Epidermal melanocyte (primary cell): ENCODE data around the gene CXCR1.
"Not testable (repeated sequence)": the region's sequence is repeated elsewhere in the genome, so short reads cannot be mapped to it uniquely, and the experiment has no call there.

Source experiments
- DNase-seq: peaks from one replicate; pipeline ENCODE4 v3.0.0; 2011; ENCODE audit warnings: low spot score; ENCODE audit not compliant: insufficient read length

Gene CXCR1

DNA sequence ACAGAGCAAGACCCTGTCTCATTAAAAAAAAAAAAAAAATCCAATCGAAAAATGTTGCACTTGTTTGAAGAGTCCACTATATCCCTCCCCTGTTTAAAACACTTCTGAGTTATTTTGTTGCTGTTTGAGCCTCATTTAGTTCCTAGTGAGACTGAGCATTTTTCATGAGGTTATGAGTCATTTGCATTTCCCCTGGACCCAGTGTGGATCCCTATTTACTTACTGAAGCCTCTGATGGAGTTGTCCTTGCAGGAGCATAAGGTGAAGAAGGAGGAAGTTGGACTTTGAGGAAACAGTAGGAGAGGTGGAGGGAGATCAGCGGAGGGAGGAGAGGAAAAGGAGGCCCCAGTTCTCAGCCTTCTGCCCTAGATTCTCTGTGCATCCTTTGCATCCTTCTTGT, 5.1 kb downstream of the CXCR1 start:
- no peak for DNase-seq

DNA sequence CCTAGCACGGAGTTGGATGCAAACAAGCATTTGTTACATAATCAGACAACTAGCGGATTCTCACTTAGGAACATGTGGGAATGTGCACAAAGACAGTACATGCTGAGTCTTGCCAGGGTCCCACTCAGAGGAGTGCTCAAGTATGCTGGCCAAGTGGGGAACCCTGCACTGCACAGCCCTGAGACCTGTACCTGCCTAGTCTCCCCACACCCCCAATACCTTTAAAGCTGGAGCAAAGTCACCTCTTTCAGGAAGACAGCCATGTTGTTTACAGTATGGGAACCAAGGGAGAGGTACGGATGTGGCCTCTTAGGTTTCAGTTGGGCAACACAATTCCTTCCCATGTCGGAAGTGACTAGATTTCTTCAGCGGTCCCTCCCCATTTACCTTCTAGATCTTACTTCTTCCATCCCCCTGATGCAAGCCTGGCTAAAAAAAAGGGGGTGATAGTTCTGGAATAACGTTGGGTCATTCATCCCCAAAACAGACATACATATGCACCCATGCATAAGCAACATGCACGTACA, 10.7 kb downstream of the CXCR1 start:
- no peak for DNase-seq

DNA sequence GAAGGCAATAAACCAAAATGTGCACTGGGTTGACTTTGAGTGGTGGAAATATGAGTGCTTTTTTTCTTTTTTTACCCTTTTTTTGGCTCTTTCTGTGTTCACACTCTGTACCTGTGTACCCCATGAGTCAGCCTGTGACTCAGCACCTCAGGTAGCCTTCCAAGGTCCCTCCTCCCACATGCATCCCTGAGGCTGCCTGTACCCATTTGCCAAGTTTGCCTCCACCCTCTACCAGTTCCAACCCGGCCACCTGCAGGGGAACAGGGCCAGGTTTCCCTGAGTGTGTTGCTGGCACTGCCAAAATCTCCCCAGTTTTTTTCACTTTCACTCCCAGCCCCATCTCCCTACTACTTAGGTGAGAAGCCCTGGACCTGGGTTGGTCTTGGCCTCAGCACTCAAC, 14.0 kb downstream of the CXCR1 start:
- no peak for DNase-seq

- no peak for DNase-seq
These were observed 14.6 kb downstream of the CXCR1 start for GRCh38 chr2:218152172-218152571.

- DNase-seq = no peak
These were observed 16.8 kb downstream of the CXCR1 start for GRCh38 chr2:218149848-218150440.

DNA sequence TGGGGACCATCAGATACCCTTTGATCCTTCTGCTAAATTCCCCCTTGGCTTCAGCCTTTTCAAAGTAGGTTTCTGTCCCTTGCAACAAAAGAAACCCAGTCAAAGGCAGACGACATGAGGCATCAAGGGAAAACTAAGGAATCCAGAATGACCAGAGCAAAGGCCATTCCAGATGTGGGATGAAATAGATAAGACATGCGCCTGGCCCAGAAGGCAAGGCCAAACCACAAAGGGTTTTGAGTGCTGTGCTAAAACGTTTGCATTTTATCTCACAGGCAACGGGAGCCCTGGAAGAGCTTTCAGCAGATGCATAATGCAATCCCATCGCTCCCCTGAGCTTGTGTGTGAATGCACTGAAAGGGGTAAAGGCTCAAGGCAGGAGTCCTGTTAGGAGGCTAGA, 17.7 kb downstream of the CXCR1 start:
- DNase-seq = no peak

- no peak for DNase-seq
These were observed 20.7 kb downstream of the CXCR1 start for GRCh38 chr2:218146056-218146455.

- no peak for DNase-seq
These were observed 21.6 kb downstream of the CXCR1 start for GRCh38 chr2:218145124-218145523.

DNA sequence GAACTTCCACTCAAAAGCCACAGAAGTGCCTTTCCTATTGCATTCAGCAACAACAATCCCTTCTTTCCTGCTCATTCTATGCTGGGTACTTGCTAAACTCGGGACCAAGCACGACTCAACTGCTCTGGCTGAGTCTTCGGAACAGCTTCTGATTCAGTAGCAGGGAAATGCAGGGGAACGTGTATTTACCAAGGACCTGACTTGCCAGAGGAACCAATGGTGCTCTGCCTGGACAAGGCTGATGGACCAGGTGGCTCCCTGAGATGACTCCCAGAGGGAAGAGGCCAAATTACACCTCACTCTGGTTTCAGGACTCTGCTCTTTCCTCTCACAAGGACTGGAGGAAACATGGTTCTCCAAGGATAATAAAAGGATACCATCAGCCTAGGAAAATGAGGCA, 28.7 kb downstream of the CXCR1 start:
- DNase-seq = no peak

GRCh38 chr2:218137514-218137913, 29.2 kb downstream of the CXCR1 start:
- DNase-seq = no peak

DNA sequence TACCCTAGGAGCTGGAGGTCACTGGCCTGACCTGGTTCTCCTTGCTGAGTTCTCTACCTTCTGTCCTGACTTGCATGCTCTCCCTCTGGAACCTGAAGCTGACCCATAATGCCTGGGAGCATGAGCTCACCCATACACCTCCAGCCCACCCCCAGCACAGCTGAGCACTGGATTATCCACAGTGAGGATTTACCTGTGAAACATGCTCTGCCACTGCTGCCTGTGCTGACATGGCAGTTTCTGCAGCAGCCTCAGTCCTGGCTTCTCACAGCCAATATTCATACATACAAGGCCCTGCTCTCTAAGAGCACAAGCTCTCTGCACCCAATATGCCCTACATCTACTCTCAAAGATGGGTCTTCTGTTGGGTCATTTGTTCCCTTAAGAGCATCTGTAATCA, 35.9 kb downstream of the CXCR1 start:
- DNase-seq = no peak

GRCh38 chr2:218130377-218130776, 36.4 kb downstream of the CXCR1 start:
- DNase-seq = no peak

DNA sequence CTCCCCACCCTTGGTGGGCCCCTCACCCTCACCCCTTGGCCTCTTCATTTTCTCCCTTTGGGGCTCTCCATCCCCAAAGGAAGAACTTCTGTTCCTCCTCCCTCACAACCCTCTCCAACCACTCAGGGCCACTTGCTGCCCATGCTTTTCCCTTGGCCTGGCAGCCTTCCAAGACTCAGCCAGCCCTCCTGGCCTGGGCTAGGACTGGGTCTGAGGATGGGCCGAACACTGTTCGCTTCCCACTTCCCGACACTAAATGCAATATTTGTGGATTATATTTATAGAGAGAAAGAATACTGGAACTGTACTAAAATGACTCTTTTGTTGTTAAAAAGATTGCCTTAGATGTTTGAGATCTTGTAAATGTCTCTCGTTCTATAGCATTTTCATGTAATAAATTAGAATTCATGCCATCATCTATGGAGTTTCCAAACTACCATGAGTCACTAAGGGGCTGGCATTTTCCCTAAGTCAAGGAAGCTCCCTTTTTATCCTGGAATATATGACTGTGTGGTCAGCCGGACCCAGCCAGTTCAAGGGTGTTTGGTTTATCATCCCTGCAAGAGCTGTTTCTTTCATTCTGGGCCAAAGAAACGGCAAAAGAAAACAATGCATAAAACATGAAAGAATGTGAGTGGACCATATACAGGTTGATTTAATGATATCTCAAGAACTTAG, 37.2 kb downstream of the CXCR1 start:
- no peak for DNase-seq

DNA sequence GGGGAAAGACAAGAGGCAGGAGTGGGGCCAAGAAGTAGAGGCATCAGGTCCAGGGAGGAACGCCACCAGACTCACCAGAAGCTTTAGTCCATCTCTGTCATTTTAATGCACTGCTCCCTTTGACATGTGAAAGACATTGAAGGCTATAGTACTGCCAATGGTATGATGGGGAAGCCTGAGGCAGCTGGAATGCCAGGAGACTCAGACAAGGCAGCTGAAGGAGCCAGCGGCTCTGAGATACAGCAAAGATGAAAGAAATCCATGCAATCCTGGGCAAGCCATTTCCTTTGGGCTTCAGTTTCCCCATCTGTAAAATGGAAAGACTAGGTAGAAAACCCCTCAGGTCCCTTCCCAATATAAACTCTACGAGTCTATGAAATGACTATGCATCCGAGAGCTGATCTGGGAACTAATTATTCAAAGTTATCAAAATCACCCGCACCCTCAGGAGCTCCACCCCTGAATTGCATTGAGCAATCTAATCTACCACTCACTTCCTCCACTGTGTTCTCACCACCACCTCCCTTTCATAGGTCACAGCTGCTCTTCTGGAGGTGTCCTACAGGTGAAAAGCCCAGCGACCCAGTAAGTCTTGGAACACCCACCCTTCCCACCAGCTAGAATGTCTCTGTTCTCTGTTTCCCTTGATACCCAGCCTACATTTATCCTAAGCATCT, 37.8 kb downstream of the CXCR1 start:
- no peak for DNase-seq

DNA sequence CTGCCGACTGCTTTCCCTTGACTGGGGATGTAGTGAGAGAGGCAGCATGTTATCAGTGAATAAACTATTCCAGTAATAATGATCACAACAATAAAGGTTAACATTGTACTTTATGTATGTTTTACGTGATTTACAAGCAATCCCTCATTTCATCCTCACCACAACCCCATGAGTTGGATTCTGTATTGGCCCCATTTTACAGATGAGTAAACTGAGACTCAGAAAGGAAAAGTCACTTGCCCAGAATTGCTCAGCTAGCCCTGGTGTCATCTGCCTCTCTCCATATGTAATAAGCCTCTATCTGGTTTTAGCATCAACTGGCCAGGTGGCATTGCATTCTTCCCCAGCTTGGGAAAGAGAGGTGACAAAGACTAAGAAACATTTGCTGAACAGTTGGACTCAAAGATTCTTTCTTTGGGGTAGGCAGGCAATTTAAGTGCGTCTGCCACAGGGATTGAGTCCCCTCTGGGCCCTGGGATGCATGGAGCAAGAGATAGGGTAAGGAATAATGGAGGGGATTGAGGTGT, 38.8 kb downstream of the CXCR1 start:
- no peak for DNase-seq

GRCh38 chr2:218125626-218126080, 41.1 kb downstream of the CXCR1 start, which contains the start of gene CXCR2:
TSS of gene CXCR2 (plus strand) at chr2:218126028. CDS start at chr2:218134802, 8,774 bp downstream.
- no peak for DNase-seq

DNA sequence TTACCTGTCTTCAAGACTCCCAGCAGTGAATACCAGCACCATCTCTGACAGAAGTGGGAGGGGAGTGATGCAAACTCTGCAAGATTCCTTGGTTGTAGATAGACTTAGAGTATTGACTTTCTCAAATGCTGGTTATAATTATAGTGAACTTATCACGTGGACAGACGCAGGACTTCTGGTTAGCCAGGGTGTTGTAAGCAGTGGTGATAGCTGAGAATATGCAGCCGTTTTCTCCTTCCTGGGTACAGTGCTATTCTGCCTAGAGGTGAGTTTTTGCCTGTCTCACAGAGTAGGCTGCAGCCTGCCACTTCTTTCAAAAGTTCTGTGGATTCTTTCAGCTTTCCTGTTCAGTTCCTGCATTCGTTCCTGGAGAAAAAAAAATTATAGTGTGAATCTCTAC, 41.7 kb downstream of the CXCR1 start:
- DNase-seq = no peak

DNA sequence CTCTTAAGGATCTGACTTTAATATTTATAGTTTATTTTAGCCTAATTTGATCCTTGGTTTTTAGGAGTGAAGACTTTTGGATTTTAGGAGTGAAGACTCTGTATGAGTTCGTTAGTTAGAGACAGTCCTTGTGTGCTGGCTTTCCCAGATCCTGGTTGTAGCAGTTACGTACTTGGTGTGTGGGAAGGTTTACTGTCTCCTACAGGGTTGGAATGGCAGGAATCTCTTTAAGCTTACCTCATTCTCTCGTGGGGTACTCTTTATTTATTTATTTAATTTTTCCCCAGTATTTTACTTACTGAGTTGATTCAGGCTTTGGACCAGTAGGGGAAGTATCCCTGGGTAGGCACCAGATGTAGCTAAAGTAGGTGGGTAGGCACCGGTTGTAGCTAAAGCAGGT, 42.8 kb downstream of the CXCR1 start:
- DNase-seq = no peak

- not testable (repeated sequence) for DNase-seq
These were observed 44.5 kb downstream of the CXCR1 start for GRCh38 chr2:218122286-218122685.

DNA sequence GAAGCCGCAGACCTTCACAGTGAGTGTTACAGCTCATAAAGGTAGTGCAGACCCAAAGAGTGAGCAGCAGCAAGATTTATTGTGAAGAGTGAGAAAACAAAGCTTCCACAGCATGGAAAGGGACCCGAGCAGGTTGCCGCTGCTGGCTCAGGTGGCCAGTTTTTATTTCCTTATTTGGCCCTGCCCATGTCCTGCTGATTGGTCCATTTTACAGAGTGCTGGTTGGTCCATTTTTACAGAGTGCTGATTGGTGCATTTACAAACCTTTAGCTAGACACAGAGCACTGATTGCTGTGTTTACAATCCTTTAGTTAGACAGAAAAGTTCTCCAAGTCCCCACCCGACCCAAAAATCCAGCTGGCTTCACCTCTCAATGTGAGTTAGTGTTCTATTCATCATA, 45.0 kb downstream of the CXCR1 start:
- DNase-seq = not testable (repeated sequence)
